ENCODE measurements around the gene SHISAL2A.

Gene SHISAL2A

DNA sequence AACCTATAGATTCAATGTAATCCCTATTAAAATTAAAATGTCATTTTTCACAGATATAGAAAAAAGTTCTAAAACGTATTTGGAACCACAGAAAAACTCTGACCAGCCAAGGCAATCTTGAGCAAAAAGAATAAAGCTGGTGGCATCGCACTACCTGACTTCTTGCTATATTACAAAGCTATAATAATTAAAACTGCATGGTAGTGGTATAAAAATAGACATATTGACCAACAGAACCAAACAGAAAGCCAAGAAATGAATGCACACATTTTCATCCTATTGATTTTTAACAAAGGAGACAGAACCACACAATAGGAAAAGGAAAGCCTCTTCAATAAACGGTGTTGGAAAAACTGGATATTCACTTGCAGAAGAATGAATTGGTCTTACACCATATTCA lies 9.2 kb upstream of the SHISAL2A start:
- no peak for DNase-seq

DNA sequence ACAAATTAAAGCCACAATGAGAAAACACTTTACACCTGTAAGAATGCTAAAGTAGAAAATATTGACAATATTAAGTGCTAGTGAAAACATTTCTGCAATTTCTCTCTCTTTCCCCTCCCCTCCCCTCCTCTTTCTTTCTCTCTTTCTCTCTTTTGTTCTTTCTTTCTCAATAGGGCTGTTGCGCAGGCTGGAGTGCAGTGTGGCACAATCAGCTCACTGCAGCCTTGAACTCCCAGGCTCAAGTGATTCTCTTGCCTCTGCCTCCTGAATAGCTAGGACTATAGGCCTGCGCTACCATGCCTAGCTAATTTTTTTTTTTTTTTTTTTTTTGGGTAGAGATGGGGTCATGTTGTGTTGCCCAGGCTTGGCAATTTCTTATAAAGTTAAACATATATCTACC lies 5.9 kb upstream of the SHISAL2A start:
- no peak for DNase-seq

- no peak for DNase-seq
Measured at GRCh38 chr1:52628614-52629324, 4.2 kb upstream of the SHISAL2A start.

DNA sequence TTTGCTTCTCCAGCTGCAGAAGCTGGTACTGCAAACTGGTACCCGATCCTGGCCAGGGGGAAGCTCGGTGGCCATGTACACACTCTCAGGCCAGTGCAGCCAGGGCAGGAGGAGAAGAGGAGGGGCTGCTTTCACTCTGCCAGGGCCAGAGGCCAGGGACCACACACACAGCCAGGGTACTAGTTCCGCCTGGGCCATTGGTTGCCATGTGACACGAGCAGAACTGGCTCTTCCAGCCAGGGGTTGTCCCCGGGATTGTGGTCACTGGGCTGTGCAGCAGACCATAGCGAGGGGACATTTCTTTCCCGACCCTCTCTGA lies 3.7 kb upstream of the SHISAL2A start:
- no peak for DNase-seq

GRCh38 chr1:52629667-52630066 lies 3.3 kb upstream of the SHISAL2A start:
- no peak for DNase-seq

- DNase-seq: no peak
Measured at GRCh38 chr1:52631759-52632331, 1.1 kb upstream of the SHISAL2A start.

GRCh38 chr1:52633291-52633754 lies 355 bp downstream of the SHISAL2A start:
- DNase-seq: no peak

DNA sequence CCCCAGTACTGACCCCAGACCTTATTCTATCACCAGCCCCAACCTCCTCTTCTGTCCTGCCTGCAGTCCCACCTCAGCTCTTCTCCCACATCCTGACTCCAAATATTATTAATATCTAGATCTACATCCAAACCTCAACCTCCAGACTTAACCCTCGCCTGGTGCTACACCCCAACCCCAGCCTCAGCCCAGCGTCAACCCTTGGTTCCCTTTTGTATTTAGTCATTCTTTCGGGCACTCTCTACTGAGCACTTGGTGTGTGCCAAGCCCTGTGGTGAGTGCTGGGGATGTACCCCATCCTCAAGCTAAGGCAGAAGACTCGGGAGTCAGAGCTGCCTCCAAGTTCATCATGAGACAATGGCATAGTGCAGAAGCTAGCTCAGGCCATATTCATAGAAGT lies 1.1 kb downstream of the SHISAL2A start:
- no peak for DNase-seq

DNA sequence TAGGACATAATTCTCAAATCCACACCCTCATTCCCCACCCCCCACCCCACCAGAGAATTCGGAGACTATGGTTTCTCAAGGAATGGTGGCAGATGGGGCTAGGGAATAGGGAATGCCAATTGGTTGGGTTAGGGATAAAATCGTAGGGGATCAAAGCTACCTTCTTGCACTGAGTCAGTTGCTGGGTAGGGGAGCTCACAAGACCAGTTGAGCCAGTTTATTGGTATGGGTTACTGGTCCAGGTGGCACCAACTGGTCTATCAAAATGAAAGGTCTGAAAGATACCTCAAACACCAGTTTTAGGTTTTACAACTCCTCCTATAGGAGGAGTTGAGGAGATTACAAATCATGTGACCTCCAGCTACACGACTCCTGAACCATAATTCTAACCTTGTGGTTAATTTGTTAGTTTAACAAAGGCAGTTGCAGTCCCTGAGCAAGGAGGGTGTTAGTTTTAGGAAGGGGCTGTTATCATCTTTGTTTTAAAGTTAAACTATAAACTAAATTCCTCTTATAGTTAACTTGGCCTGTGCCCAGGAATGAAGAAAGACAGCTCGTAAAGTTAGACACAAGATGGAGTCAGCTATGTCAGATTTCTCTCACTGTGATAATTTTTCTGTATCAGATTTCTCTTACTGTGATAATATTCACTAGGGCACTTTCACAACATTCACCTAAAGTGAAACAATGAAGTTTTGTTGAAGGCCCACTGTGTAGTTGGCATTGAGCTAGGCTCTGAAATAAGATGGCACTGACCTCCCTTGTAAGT lies 2.5 kb downstream of the SHISAL2A start:
- no peak for DNase-seq

DNA sequence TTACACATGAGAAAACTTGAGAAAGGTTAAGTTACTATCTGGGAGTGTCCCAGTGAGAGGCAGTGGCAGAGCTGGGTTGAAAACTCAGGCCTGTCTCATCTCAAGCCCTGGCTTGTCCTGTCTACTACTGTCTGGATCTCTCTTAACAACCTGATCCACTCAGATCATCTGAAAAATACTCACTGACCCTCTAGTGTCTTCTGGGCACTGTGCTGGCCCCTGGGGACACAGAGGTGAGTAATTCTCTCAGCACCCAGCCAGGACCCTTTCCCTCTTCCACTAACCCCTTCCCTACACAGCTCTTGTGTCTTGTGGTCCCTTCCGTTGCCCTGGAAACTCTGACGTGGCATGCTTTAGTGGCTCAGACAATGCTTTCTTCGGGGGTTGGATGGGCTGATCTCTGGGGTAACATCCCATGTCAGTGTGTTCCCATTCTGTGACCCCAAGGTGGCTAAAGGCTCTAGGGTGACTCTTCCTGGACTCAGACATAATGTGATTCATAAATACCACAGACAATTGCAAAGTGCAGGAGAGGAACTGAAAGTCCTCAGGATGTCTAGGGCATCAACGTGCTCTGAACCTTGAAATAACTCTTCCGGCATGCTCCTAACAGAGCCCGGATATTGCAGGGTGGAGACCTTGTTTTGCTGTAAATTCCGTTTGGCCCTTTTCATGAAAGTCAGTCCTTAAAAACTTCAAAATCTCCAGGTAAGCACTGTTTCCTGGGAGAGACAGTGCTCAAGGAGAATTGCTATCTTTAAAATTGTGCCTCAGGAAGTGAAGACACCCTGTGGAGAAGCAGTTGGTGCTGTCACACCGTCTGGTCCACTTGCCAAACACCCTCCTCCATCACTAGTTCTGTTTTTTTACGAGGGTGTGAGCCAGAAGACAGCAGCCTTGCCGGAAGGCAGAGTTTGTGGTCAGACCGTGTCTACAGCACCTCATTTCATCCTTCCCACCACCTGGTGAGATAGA lies 4.0 kb downstream of the SHISAL2A start:
- DNase-seq: no peak

GRCh38 chr1:52637946-52638345 lies 5.0 kb downstream of the SHISAL2A start:
- DNase-seq: no peak

GRCh38 chr1:52640697-52641096 lies 7.7 kb downstream of the SHISAL2A start:
- DNase-seq: no peak

DNA sequence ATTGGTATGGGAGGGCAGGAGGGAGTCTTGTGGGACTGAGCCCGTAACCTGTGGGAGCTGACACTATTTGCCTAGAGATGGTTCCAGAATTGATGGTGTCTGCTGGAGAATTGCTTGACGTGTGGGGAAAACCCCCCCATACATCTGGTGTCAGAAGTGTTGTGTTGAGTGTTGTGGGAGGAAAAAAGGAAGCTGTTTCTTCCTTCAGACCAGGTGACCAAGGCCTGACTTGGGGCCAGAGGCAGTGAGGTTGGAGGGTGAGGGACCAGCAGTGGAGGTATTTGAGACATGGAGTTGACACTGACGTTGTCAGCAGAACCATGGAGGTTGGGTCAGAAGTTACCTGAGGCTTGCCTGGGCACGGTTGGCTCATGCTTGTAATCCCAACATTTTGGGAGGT lies 8.3 kb downstream of the SHISAL2A start:
- no peak for DNase-seq

DNA sequence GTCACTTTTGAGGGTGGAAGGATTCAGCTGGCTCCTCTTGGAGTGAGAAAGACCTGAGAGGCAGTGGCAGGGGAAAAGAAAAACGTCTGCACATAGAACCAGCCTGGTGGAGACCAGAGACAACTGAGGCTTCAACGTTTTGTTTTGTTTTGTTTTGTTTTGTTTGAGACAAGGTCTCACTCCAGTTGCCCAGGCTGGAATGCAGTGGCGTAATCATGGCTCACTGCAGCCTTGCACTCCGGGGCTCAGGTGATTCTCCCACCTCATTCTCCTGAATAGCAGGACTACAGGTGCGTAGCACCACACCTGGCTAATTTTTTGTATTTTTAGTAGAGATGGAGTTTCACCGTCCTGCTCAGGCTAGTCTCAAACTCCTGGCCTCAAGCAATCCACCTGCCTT lies 12.3 kb downstream of the SHISAL2A start:
- DNase-seq: no peak

DNA sequence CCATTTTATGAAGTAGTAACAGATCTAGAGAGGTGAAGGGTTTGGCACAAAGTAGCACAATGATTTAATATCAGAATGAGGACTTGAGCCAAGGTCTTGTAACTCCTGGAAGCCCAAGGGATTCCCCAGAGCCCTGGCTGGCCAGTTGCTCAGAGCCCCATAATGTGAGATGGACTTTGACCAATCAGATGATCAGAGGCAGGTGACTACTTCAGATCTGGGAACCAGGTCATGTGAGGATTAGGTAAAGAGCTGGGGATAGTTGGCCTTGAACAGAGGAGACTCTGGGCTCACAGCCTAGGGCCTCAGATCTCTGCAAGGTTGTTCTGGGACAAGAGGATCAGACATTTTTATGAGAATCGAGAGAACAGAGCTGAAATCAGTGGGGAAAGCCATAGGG lies 18.9 kb downstream of the SHISAL2A start:
- DNase-seq: no peak

GRCh38 chr1:52653207-52653849 lies 20.4 kb downstream of the SHISAL2A start:
- DNase-seq: no peak

DNA sequence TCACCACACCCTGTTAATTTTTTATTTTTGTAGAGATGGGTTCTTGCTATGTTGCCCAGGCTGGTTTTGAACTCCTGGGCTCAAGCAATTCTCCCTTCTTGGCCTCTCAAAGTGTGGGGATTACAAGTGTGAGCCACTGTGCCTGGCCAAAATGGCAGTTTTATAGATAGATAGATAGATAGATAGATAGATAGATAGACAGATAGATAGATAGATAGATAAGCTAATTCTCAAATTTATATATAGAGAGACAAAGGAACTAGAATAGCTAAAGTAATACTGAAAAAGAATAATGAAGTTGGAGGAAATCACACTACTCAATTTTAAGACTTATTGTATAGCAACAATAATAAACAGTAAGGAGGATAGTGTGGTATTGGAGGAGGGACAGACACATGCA lies 21.1 kb downstream of the SHISAL2A start:
- no peak for DNase-seq

DNA sequence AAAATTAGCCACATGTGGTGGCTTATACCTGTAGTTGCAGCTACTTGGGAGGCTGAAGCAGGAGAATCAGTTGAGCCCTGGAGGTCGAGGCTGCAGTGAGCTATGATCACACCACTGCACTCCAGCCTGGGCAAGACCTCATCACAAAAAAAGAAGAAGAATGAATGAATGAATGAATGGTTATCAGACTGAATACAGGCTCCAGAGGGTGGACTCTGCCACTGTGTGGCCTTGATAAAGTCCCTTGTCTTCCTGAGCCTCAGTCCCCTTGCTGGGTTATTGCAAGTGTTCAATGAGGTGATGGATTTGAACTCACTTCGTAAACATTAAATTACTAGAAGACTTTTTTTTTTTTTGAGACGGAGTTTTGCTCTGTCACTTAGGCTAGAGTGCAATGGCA lies 24.7 kb downstream of the SHISAL2A start:
- DNase-seq: no peak

DNA sequence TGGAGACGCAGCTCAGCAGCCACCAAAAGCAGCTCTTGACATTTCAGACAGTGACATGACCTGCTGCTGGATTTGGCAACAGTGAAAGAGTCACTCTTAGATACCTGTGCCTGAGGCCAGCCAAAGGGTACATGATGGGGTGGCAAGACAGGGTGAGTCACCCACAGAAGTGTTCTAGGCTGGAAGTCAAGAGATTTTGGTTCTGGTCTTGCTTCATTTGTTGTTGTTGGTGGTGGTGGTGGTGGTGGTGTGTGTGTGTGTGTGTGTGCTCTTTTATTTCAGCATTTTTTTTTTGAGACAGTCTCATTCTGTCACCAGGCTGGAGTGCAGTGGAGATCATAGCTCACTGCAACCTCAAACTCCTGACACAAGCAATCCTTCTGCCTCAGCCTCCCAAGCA lies 25.8 kb downstream of the SHISAL2A start:
- DNase-seq: no peak

GRCh38 chr1:52659356-52659755 lies 26.4 kb downstream of the SHISAL2A start:
- no peak for DNase-seq

DNA sequence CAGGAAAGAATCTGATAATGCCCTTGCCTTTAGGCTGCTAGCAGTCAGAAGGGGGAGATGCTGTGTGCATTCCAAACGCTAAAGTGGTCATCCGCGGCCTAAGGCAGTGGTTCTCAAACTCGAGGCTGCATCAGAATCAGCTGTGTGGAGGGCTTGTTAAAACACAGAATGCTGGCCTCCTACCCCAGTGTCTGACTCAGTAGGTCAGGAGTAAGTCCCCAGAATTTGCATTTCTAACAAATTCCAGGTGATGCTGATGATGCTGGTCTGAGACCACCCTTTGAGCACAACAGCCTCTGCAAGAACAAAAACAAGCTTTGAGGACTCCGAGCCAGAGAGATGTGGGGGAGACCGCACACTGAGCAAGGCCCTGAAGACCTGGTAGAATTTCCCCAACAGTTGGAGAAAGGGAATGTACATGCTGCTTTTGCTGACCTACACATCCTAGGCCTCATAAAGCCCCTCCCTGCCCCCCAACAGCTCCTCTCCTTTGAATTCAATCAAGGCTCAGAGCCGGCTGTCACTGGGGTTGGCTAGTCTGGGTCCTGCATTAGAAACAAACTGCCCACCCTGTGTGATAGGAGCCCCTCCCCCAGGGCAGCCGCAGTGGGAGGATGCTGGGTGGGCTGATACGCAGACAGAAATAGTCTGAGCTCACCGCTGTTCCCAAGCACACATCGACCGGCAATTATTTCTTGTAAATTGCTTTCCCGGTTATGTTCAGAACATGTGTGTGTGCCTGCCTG lies 27.1 kb downstream of the SHISAL2A start:
- no peak for DNase-seq

- no peak for DNase-seq
Measured at GRCh38 chr1:52660807-52661206, 27.8 kb downstream of the SHISAL2A start.
